ENCODE measurements around the gene EDARADD.

The EDARADD gene

DNA sequence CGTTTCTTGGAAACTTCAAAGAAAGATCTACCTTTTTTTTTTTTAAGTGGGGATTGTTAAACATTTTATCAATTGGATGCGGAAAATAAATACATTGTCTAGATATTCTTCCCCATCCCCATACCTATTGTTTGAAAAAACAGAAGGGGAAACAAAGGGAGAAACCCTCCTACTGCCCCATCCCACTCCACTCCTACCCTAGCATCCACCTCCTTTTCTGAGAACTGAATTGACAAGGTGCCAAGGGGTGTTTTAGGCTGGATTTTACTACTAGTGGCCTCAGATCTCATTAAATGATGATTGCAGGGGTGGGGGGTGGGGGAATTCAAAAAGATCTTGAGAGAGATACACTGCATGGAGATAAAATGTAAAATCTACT is 2.6 kb downstream of the EDARADD start:
- H2AFZ ChIP-seq (ENCODE audit: insufficient read depth, low read length, poor library complexity) = no peak overlapping the region
- no CpG with 5 or more reads among the region's 2 CpGs for WGBS (ENCODE audit: extremely low coverage, insufficient coverage, insufficient read length)
- H3K4ac ChIP-seq (ENCODE audit: low read depth, low read length) = no peak overlapping the region
- no peak overlapping the region for H4K12ac ChIP-seq (ENCODE audit: low read depth, low read length)
- H3K27me3 ChIP-seq (ENCODE audit: insufficient read depth, low read length) = peaks cover 2% of the 10 kb centered on the region
- H3K79me2 ChIP-seq (ENCODE audit: control insufficient read depth, insufficient read depth, low read length, poor library complexity) = peaks cover 6% of the 10 kb centered on the region
- no peak overlapping the region for H3K4me2 ChIP-seq (ENCODE audit: low read length)
- H2BK12ac ChIP-seq (ENCODE audit: low read length) = no peak overlapping the region
- no peak overlapping the region for H3K14ac ChIP-seq (ENCODE audit: low read length)
- H2BK5ac ChIP-seq (ENCODE audit: low read depth, low read length, poor library complexity) = no peak overlapping the region
- no peak for DNase-seq
- no peak overlapping the region for H3K9ac ChIP-seq (ENCODE audit: low read length)
- no peak overlapping the region for H4K8ac ChIP-seq (ENCODE audit: low read depth, low read length)
- H2AK5ac ChIP-seq (ENCODE audit: low read length) = no peak overlapping the region
- H3K36me3 ChIP-seq (ENCODE audit: control insufficient read depth in 1 of 2, insufficient read depth in 2 of 2, low read length in 2 of 2) = no peaks in the 10 kb centered on the region
- H4K91ac ChIP-seq (ENCODE audit: low read depth, low read length) = no peak overlapping the region
- no peak overlapping the region for H3K27ac ChIP-seq (ENCODE audit: low read depth, low read length)
- no peak overlapping the region for H3K23ac ChIP-seq (ENCODE audit: low read length)
- H3K9me3 ChIP-seq (ENCODE audit: insufficient read depth, low read depth, low read length) = no peaks in the 10 kb centered on the region
- no peak overlapping the region for H3K18ac ChIP-seq (ENCODE audit: low read length)
- no peak overlapping the region for H3K4me3 ChIP-seq (ENCODE audit: low read depth, low read length)
- peaks cover 9% of the 10 kb centered on the region for H3K79me1 ChIP-seq (ENCODE audit: low read length)
- H2BK120ac ChIP-seq (ENCODE audit: insufficient read depth, low read length, poor library complexity) = no peak overlapping the region
- peaks cover 5 to 14% of the 10 kb centered on the region in 2 experiments for H3K4me1 ChIP-seq (ENCODE audit: control insufficient read depth in 1 of 2, insufficient read depth in 2 of 2, low read length in 2 of 2)

DNA sequence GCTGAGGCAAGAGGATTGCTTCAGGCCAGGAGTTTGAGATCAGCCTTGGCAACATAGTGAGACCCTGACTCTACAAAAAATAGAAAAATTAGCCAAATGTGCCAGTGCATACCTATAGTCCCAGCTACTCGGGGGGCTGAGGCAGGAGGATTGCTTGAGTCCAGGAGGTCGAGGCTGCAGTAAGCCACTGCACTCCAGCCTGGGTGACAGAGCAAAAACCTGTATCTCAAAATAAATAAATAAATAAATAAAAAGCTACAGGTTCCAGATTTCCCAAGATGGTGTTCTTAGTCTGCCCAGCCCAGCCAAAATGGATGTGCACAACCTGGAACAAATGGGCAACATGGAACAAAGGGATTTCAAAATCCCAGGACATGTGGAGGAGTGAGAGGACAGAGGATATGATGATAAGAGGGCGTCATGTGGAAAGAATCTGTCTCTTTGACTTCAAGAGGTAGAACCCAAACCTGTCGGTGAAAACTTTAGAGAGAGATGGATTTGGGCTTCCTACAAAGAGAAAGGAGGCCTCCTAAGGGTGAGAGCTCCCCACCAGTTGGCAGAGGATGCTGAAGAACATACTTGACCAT is 3.2 kb downstream of the EDARADD start:
- Histone ChIP-seq H3K4me3 (ENCODE audit: low read depth, low read length) (no peak overlapping the region), H2AK5ac (ENCODE audit: low read length) (no peak overlapping the region), H3K18ac (ENCODE audit: low read length) (no peak overlapping the region), H3K14ac (ENCODE audit: low read length) (no peak overlapping the region), H3K9ac (ENCODE audit: low read length) (no peak overlapping the region), H2BK5ac (ENCODE audit: low read depth, low read length, poor library complexity) (no peak overlapping the region), H3K23ac (ENCODE audit: low read length) (no peak overlapping the region), H2AFZ (ENCODE audit: insufficient read depth, low read length, poor library complexity) (no peak overlapping the region), H2BK120ac (ENCODE audit: insufficient read depth, low read length, poor library complexity) (no peak overlapping the region), H3K79me1 (ENCODE audit: low read length) (peaks cover 9% of the 10 kb centered on the region), H3K27me3 (ENCODE audit: insufficient read depth, low read length) (peaks cover 2% of the 10 kb centered on the region), H3K4me2 (ENCODE audit: low read length) (no peak overlapping the region), H3K79me2 (ENCODE audit: control insufficient read depth, insufficient read depth, low read length, poor library complexity) (peaks cover 6% of the 10 kb centered on the region), H3K27ac (ENCODE audit: low read depth, low read length) (no peak overlapping the region), H3K9me3 (ENCODE audit: insufficient read depth, low read depth, low read length) (no peaks in the 10 kb centered on the region), H4K8ac (ENCODE audit: low read depth, low read length) (no peak overlapping the region), H4K12ac (ENCODE audit: low read depth, low read length) (no peak overlapping the region), H4K91ac (ENCODE audit: low read depth, low read length) (no peak overlapping the region), H2BK12ac (ENCODE audit: low read length) (no peak overlapping the region), H3K36me3 (ENCODE audit: control insufficient read depth in 1 of 2, insufficient read depth in 2 of 2, low read length in 2 of 2) (no peaks in the 10 kb centered on the region), H3K4ac (ENCODE audit: low read depth, low read length) (no peak overlapping the region), H3K4me1 (ENCODE audit: control insufficient read depth in 1 of 2, insufficient read depth in 2 of 2, low read length in 2 of 2) (peaks cover 5 to 14% of the 10 kb centered on the region in 2 experiments)
- WGBS (ENCODE audit: extremely low coverage, insufficient coverage, insufficient read length) = no CpG with 5 or more reads among the region's 4 CpGs
- peak in 1 of 2 donors; percentile 19 for DNase-seq

DNA sequence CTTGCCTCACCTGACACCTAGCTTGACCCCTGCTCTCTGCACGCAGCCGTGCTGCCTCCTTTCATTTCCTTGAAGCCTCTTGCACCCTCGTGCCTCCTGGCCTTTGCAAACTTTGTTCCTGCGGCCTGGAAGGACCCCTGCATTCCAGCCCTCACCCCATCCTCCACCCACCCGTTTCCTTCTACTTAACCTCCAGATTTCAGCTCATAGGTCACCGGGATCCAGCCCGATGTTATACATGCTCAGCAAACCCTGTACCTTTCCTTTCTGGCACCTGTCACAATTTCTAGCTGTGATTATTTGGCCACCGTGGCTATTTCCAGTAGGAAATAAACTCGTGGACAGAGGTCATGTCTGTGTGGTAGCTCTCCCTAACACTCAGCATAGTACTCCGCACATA is 4.5 kb downstream of the EDARADD start:
- no CpG with 5 or more reads among the region's 10 CpGs for WGBS (ENCODE audit: extremely low coverage, insufficient coverage, insufficient read length)
- no peak overlapping the region for H2AK5ac ChIP-seq (ENCODE audit: low read length)

DNA sequence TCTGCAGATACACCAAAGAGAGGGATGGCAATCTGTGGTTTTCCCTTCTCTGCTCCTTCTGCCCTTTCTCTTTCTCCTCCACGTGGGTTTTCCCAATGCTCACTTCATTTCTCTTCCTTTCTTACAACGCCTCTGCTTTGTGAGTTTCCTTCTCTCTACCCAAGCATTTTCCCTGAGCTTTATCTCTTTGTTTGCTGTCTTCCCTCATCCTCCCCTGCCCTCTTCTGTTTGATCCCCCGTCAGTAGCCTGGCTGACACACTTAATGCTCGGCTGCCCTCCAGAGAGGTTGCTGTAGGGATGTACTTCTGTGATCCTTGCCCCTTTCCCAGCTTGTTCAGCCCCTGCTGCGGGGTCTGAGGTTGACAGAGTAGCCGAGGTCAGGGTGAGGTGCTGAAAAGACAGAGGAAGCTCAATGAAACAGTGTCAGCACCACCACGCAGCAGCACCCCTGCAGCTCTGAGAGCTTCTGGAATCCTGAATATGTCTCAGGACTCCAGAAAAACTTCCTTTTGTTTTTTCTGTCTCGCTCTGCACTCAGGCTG is 6.0 kb downstream of the EDARADD start:
- Histone ChIP-seq H3K27me3 (ENCODE audit: insufficient read depth, low read length) (peaks cover 2% of the 10 kb centered on the region), H2AFZ (ENCODE audit: insufficient read depth, low read length, poor library complexity) (no peak overlapping the region), H4K12ac (ENCODE audit: low read depth, low read length) (no peak overlapping the region), H3K4ac (ENCODE audit: low read depth, low read length) (no peak overlapping the region), H2BK120ac (ENCODE audit: insufficient read depth, low read length, poor library complexity) (no peak overlapping the region), H3K4me1 (ENCODE audit: control insufficient read depth in 1 of 2, insufficient read depth in 2 of 2, low read length in 2 of 2) (peaks cover 5 to 14% of the 10 kb centered on the region in 2 experiments), H3K27ac (ENCODE audit: low read depth, low read length) (peak overlapping the region; percentile 24), H3K18ac (ENCODE audit: low read length) (no peak overlapping the region), H2BK12ac (ENCODE audit: low read length) (no peak overlapping the region), H3K4me3 (ENCODE audit: low read depth, low read length) (no peak overlapping the region), H3K79me1 (ENCODE audit: low read length) (peaks cover 7% of the 10 kb centered on the region), H3K4me2 (ENCODE audit: low read length) (no peak overlapping the region), H3K9me3 (ENCODE audit: insufficient read depth, low read depth, low read length) (no peaks in the 10 kb centered on the region), H4K91ac (ENCODE audit: low read depth, low read length) (peak overlapping the region; percentile 1), H4K8ac (ENCODE audit: low read depth, low read length) (no peak overlapping the region), H3K79me2 (ENCODE audit: control insufficient read depth, insufficient read depth, low read length, poor library complexity) (peaks cover 6% of the 10 kb centered on the region), H2AK5ac (ENCODE audit: low read length) (no peak overlapping the region), H3K9ac (ENCODE audit: low read length) (no peak overlapping the region), H2BK5ac (ENCODE audit: low read depth, low read length, poor library complexity) (no peak overlapping the region), H3K23ac (ENCODE audit: low read length) (no peak overlapping the region), H3K14ac (ENCODE audit: low read length) (no peak overlapping the region), H3K36me3 (ENCODE audit: control insufficient read depth in 1 of 2, insufficient read depth in 2 of 2, low read length in 2 of 2) (no peaks in the 10 kb centered on the region)
- DNase-seq = no peak
- no CpG with 5 or more reads among the region's 8 CpGs for whole genome bisulfite sequencing (ENCODE audit: extremely low coverage, insufficient coverage, insufficient read length)

More for the DNA sequence above, 4.5 kb downstream of the EDARADD start:
- H3K14ac ChIP-seq (ENCODE audit: low read length) = no peak overlapping the region
- no peak overlapping the region for H3K9ac ChIP-seq (ENCODE audit: low read length)
- H3K18ac ChIP-seq (ENCODE audit: low read length) = no peak overlapping the region
- no peak overlapping the region for H2AFZ ChIP-seq (ENCODE audit: insufficient read depth, low read length, poor library complexity)
- H2BK5ac ChIP-seq (ENCODE audit: low read depth, low read length, poor library complexity) = no peak overlapping the region
- no peak overlapping the region for H3K23ac ChIP-seq (ENCODE audit: low read length)
- H4K12ac ChIP-seq (ENCODE audit: low read depth, low read length) = no peak overlapping the region
- no peak overlapping the region for H3K4me2 ChIP-seq (ENCODE audit: low read length)
- no peak overlapping the region for H4K91ac ChIP-seq (ENCODE audit: low read depth, low read length)
- no peak overlapping the region for H3K4me3 ChIP-seq (ENCODE audit: low read depth, low read length)
- H4K8ac ChIP-seq (ENCODE audit: low read depth, low read length) = no peak overlapping the region
- H2BK120ac ChIP-seq (ENCODE audit: insufficient read depth, low read length, poor library complexity) = no peak overlapping the region
- peak overlapping the region; percentile 20 for H3K27ac ChIP-seq (ENCODE audit: low read depth, low read length)
- H3K79me2 ChIP-seq (ENCODE audit: control insufficient read depth, insufficient read depth, low read length, poor library complexity) = peaks cover 6% of the 10 kb centered on the region
- H2BK12ac ChIP-seq (ENCODE audit: low read length) = no peak overlapping the region
- H3K27me3 ChIP-seq (ENCODE audit: insufficient read depth, low read length) = peaks cover 2% of the 10 kb centered on the region
- H3K36me3 ChIP-seq (ENCODE audit: control insufficient read depth in 1 of 2, insufficient read depth in 2 of 2, low read length in 2 of 2) = no peaks in the 10 kb centered on the region
- no peaks in the 10 kb centered on the region for H3K9me3 ChIP-seq (ENCODE audit: insufficient read depth, low read depth, low read length)
- no peak overlapping the region for H3K4ac ChIP-seq (ENCODE audit: low read depth, low read length)
- DNase-seq = no peak
- H3K79me1 ChIP-seq (ENCODE audit: low read length) = peaks cover 9% of the 10 kb centered on the region
- peaks cover 5 to 14% of the 10 kb centered on the region in 2 experiments for H3K4me1 ChIP-seq (ENCODE audit: control insufficient read depth in 1 of 2, insufficient read depth in 2 of 2, low read length in 2 of 2)
